HEK293 (cell line): ENCODE results near the gene CPD.
"Not testable (repeated sequence)": the region's sequence is repeated elsewhere in the genome, so short reads cannot be mapped to it uniquely, and the experiment has no call there.

Source experiments
- CTCF ChIA-PET: fragments of 350-600 bp; formaldehyde crosslinking; extraction: SDS; loops from one replicate; lab custom pipeline; 2021; ENCODE audit warnings: antibody characterized with exemption; lab: Yijun Ruan, JAX
- POLR2A ChIA-PET: fragments of 300-600 bp; formaldehyde crosslinking; extraction: SDS; loops from one replicate; lab custom pipeline; 2020; ENCODE audit warnings: antibody characterized with exemption, inconsistent platforms; lab: Yijun Ruan, JAX
- H3K27ac ChIP-seq: fragments of 200-500 bp; sonication (Bioruptor generic); 2 replicates; pipeline ENCODE4 v1.5.1; 2014; ENCODE audit warnings: low read depth, low read length, control low read depth, inconsistent platforms; ENCODE audit errors: extremely low read depth
- H3K36me3 ChIP-seq, 2 experiments: fragments of 200-500 bp in 1 of 2; sonication (Bioruptor generic) in 1 of 2; 1 replicate in 1 of 2; 2 replicates in 1 of 2; pipeline ENCODE4 v1.5.1; 2014 to 2017; ENCODE audit warnings: inconsistent platforms in 2 of 2, low read length in 2 of 2; ENCODE audit not compliant: control insufficient read depth in 2 of 2, insufficient read depth in 1 of 2
- H3K4me1 ChIP-seq: fragments of 200-500 bp; sonication (Bioruptor generic); 2 replicates; pipeline ENCODE4 v1.5.1; 2014; ENCODE audit warnings: mild to moderate bottlenecking, low read length, inconsistent platforms; ENCODE audit not compliant: control insufficient read depth, insufficient read depth
- H3K4me3 ChIP-seq: 2 replicates; pipeline ENCODE4 v1.5.1; 2011; ENCODE audit warnings: low read depth, mild to moderate bottlenecking, control low read depth, low read length, moderate library complexity
- H3K9me3 ChIP-seq: fragments of 200-500 bp; sonication (Bioruptor generic); 2 replicates; pipeline ENCODE4 v1.5.1; 2014; ENCODE audit warnings: low read depth, low read length, inconsistent platforms; ENCODE audit not compliant: control insufficient read depth, insufficient read depth
- EGR2 ChIP-seq: fragments of 450-650 bp; formaldehyde crosslinking; IDR thresholded peaks from 2 replicates; pipeline ENCODE4 v1.5.1; 2016; ENCODE audit warnings: low read depth, missing biosample characterization, missing genetic modification characterization
- HIC1 ChIP-seq: fragments of 450-650 bp; formaldehyde crosslinking; IDR thresholded peaks from 2 replicates; pipeline ENCODE4 v1.5.1; 2016; ENCODE audit warnings: missing biosample characterization, missing genetic modification characterization
- KLF1 ChIP-seq: fragments of 450-650 bp; formaldehyde crosslinking; IDR thresholded peaks from 2 replicates; pipeline ENCODE4 v1.5.1; 2016; ENCODE audit warnings: missing biosample characterization, missing genetic modification characterization
- PBX3 ChIP-seq: sonication (generic); formaldehyde crosslinking; IDR thresholded peaks from 2 replicates; pipeline ENCODE4 v1.8.1; 2022; ENCODE audit warnings: mild to moderate bottlenecking, moderate library complexity, missing genetic modification reagents
- ZFHX2 ChIP-seq: fragments of 450-650 bp; formaldehyde crosslinking; conservative IDR thresholded peaks from 2 replicates; pipeline ENCODE4 v1.5.1; 2016; ENCODE audit warnings: missing biosample characterization, missing genetic modification characterization
- ZNF2 ChIP-seq: fragments of 450-650 bp; formaldehyde crosslinking; IDR thresholded peaks from 2 replicates; pipeline ENCODE4 v1.5.1; 2016; ENCODE audit warnings: missing biosample characterization, missing genetic modification characterization
- ZNF621 ChIP-seq: fragments of 450-650 bp; formaldehyde crosslinking; IDR thresholded peaks from 2 replicates; pipeline ENCODE4 v1.5.1; 2017; ENCODE audit warnings: missing biosample characterization, missing genetic modification characterization
- ZNF624 ChIP-seq: fragments of 450-650 bp; formaldehyde crosslinking; IDR thresholded peaks from 2 replicates; pipeline ENCODE4 v1.5.1; 2017; ENCODE audit warnings: missing biosample characterization, missing genetic modification characterization
- ZNF777 ChIP-seq: fragments of 450-650 bp; formaldehyde crosslinking; IDR thresholded peaks from 2 replicates; pipeline ENCODE4 v1.5.1; 2017; ENCODE audit warnings: missing biosample characterization, missing genetic modification characterization, borderline replicate concordance
- ZSCAN16 ChIP-seq: fragments of 450-650 bp; formaldehyde crosslinking; IDR thresholded peaks from 2 replicates; pipeline ENCODE4 v1.5.1; 2016; ENCODE audit warnings: missing biosample characterization, missing genetic modification characterization
- ZSCAN18 ChIP-seq: fragments of 450-650 bp; formaldehyde crosslinking; IDR thresholded peaks from 2 replicates; pipeline ENCODE4 v1.5.1; 2016; ENCODE audit warnings: missing biosample characterization, missing genetic modification characterization
- ZSCAN23 ChIP-seq: fragments of 450-650 bp; formaldehyde crosslinking; IDR thresholded peaks from 2 replicates; pipeline ENCODE4 v1.5.1; 2016; ENCODE audit warnings: missing biosample characterization, missing genetic modification characterization
- TF ChIP-seq, protein P1 (sequence below): fragments of 450-650 bp; formaldehyde crosslinking; IDR thresholded peaks from 2 replicates; pipeline ENCODE4 v1.5.1; 2016; ENCODE audit warnings: missing biosample characterization, missing genetic modification characterization
- TF ChIP-seq, protein P2 (sequence below): fragments of 450-650 bp; formaldehyde crosslinking; IDR thresholded peaks from 2 replicates; pipeline ENCODE4 v1.5.1; 2017; ENCODE audit warnings: missing biosample characterization, missing genetic modification characterization

The CPD gene

DNA sequence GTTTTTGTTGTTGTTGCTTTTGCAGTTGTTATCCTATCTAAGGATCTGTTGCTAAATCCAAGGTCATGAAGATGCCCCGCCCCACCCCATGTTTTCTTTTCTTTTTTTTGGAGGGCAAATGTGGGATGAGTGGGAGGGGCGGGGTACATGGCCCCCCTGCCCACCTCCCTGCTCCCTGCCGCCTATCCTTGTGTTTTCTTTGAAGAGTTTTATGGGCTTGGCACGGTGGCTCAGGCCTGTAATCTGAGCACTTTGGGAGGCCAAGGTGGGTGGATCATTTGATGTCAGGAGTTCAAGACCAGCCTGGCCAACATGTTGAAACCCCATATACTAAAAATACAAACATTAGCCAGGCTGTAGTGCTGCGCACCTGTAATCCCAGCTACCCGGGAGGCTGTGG is 79.6 kb downstream of the CPD start:
- ChIA-PET POLR2A (no interaction called here), CTCF (interaction anchor here (1.4 kb wide), 1 partner anchor 18 kb away, joined by 3 read pairs; no protein-coding TSS in a partner anchor)
- TF ChIP-seq, protein P1, sequence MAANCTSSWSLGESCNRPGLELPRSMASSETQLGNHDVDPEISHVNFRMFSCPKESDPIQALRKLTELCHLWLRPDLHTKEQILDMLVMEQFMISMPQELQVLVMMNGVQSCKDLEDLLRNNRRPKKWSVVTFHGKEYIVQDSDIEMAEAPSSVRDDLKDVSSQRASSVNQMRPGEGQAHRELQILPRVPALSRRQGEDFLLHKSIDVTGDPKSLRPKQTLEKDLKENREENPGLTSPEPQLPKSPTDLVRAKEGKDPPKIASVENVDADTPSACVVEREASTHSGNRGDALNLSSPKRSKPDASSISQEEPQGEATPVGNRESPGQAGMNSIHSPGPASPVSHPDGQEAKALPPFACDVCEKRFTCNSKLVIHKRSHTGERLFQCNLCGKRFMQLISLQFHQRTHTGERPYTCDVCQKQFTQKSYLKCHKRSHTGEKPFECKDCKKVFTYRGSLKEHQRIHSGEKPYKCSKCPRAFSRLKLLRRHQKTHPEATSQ (tag by site-specific recombination), result no peak
- no peak for TF ChIP-seq ZNF777 (tag by site-specific recombination)
- no peak for TF ChIP-seq ZSCAN18 (tag by site-specific recombination)
- no peak for TF ChIP-seq ZNF624 (tag by site-specific recombination)
- no peak for TF ChIP-seq ZSCAN23 (tag by site-specific recombination)
- peak; percentile 73 for TF ChIP-seq KLF1 (tag by site-specific recombination)
- TF ChIP-seq HIC1 (tag by site-specific recombination), result no peak
- TF ChIP-seq ZSCAN16, result peak; percentile 82; the same call in 1 of the 2 replicates
- TF ChIP-seq PBX3 (CRISPR knock-in tag), result no peak
- TF ChIP-seq ZNF621 (tag by site-specific recombination), result no peak
- peak; percentile 85 for TF ChIP-seq ZFHX2 (tag by site-specific recombination)
- TF ChIP-seq EGR2, result peak; percentile 84
- H3K4me3 ChIP-seq, result no peak overlapping the region
- H3K27ac ChIP-seq, result no peak overlapping the region
- H3K36me3 ChIP-seq, result peaks cover 59 to 64% of the 10 kb centered on the region in 2 experiments
- H3K9me3 ChIP-seq, result no peaks in the 10 kb centered on the region
- H3K4me1 ChIP-seq, result no peaks in the 10 kb centered on the region

GRCh38 chr17:30458797-30459413 is 80.2 kb downstream of the CPD start:
- H3K36me3 ChIP-seq, result peaks cover 60 to 64% of the 10 kb centered on the region in 2 experiments
- H3K4me3 ChIP-seq, H3K4me1 ChIP-seq, H3K27ac ChIP-seq, H3K9me3 ChIP-seq, POLR2A ChIA-PET: not testable (repeated sequence)
- CTCF ChIA-PET, result interaction anchor here (0.6 to 1.4 kb wide), 2 partner anchors 18 to 74 kb away, joined by 3 to 4 read pairs; no protein-coding TSS in a partner anchor

- peaks cover 18 to 38% of the 10 kb centered on the region in 2 experiments for H3K36me3 ChIP-seq
- H3K4me3 ChIP-seq, result no peak overlapping the region
- no peak overlapping the region for H3K27ac ChIP-seq
- no peaks in the 10 kb centered on the region for H3K9me3 ChIP-seq
- TF ChIP-seq ZNF2 (tag by site-specific recombination), result no peak
- TF ChIP-seq, protein P2, sequence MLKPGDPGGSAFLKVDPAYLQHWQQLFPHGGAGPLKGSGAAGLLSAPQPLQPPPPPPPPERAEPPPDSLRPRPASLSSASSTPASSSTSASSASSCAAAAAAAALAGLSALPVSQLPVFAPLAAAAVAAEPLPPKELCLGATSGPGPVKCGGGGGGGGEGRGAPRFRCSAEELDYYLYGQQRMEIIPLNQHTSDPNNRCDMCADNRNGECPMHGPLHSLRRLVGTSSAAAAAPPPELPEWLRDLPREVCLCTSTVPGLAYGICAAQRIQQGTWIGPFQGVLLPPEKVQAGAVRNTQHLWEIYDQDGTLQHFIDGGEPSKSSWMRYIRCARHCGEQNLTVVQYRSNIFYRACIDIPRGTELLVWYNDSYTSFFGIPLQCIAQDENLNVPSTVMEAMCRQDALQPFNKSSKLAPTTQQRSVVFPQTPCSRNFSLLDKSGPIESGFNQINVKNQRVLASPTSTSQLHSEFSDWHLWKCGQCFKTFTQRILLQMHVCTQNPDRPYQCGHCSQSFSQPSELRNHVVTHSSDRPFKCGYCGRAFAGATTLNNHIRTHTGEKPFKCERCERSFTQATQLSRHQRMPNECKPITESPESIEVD (tag by site-specific recombination), result peak; percentile 83
- CTCF ChIA-PET, result interaction anchor here (1.2 to 6.6 kb wide), 2 partner anchors 8 to 51 kb away, joined by 4 to 60 read pairs; partner anchors contain the start of gene GOSR1
- no peaks in the 10 kb centered on the region for H3K4me1 ChIP-seq
- POLR2A ChIA-PET, result no interaction called here
Measured at GRCh38 chr17:30468465-30468864, 89.7 kb downstream of the CPD start.
